HCT116 (cell line): ENCODE data around the gene ANKS1A. TPM values are rescaled to one million over a fixed set of nuclear protein-coding genes. Genes with fewer than 3 reads are reported as not detected.

Source experiments
- ATAC-seq: fragments of 200-7000 bp; cut with Tn5 transposase; 2 replicates; pipeline ENCODE4 v1.9.1; 2020; ENCODE audit warnings: mild to moderate bottlenecking, moderate library complexity
- BruUV-seq: library from RNA; stranded (reverse); fragments of 400-500 nt; replicated peaks from 2 replicates; lab custom pipeline; 2021; lab: Mats Ljungman, UMichigan
- CTCF ChIA-PET: fragments of 300-600 bp; sonication (Branson Sonifier 250); formaldehyde crosslinking; loops from one replicate; lab custom pipeline; 2021; ENCODE audit warnings: antibody characterized with exemption; lab: Charles Lee
- POLR2A ChIA-PET: fragments of 300-600, 350-600 bp; sonication (Branson Sonifier 250); formaldehyde crosslinking; loops from one replicate; lab custom pipeline; 2021; ENCODE audit warnings: antibody characterized with exemption; lab: Charles Lee
- RAD21 ChIA-PET, 2 experiments: fragments of 300-600 bp; sonication (Branson Sonifier 250); formaldehyde crosslinking; loops; one replicate each; lab custom pipeline; 2023; ENCODE audit warnings: low total read pairs in 2 of 2; ENCODE audit not compliant: uncharacterized antibody in 2 of 2, unreplicated experiment in 2 of 2, low non-redundant PET in 1 of 2; lab: Charles Lee
- DNase-seq: peaks from one replicate; pipeline ENCODE4 v3.0.0-alpha.2; 2010; ENCODE audit warnings: low read depth, low spot score
- H2AFZ ChIP-seq: fragments of 200-600 bp; shearing (Covaris generic), sonication (generic); 2 replicates; pipeline ENCODE4 v1.6.1; 2017; ENCODE audit warnings: low read depth, mixed run types, mixed read lengths, antibody characterized with exemption, low read length; ENCODE audit not compliant: poor library complexity, severe bottlenecking
- H3K27ac ChIP-seq: 2 replicates; pipeline ENCODE4 v1.5.1; 2012; ENCODE audit warnings: low read depth, low read length
- H3K27me3 ChIP-seq: fragments of 200-600 bp; sonication (generic); 2 replicates; pipeline ENCODE4 v1.6.1; 2016; ENCODE audit warnings: mixed run types, low read length, mixed read lengths; ENCODE audit not compliant: insufficient read depth
- H3K36me3 ChIP-seq, 2 experiments: fragments of 200-500 bp in 1 of 2; fragments of 200-600 bp in 1 of 2; sonication (Bioruptor generic) in 1 of 2; sonication (generic) in 1 of 2; 2 replicates each; pipeline versions ENCODE4 v1.5.1 to v1.6.1; 2014 to 2016; ENCODE audit warnings: low read length in 2 of 2, inconsistent platforms in 1 of 2, mixed read lengths in 1 of 2, mixed run types in 1 of 2; ENCODE audit not compliant: insufficient read depth in 2 of 2, control insufficient read depth in 1 of 2
- H3K4me1 ChIP-seq, 2 experiments: fragments of 200-600 bp in 1 of 2; sonication (generic) in 1 of 2; 2 replicates each; pipeline versions ENCODE4 v1.5.1 to v1.6.1; 2012 to 2017; ENCODE audit warnings: low read length in 2 of 2, inconsistent platforms in 1 of 2, mild to moderate bottlenecking in 1 of 2, mixed read lengths in 1 of 2, mixed run types in 1 of 2, moderate library complexity in 1 of 2; ENCODE audit not compliant: insufficient read depth in 2 of 2, control insufficient read depth in 1 of 2
- H3K4me2 ChIP-seq: fragments of 200-600 bp; sonication (generic); 2 replicates; pipeline ENCODE4 v1.6.1; 2017; ENCODE audit warnings: mixed run types, low read length, mixed read lengths
- H3K4me3 ChIP-seq, 2 experiments: fragments of 200-600 bp in 1 of 2; sonication (generic) in 1 of 2; replicated peaks in 1 of 2; 2 replicates each; pipeline ENCODE4 v1.5.1; 2011 to 2016; ENCODE audit warnings: low read length in 2 of 2, control low read depth in 1 of 2, low read depth in 1 of 2, mild to moderate bottlenecking in 1 of 2, mixed read lengths in 1 of 2, mixed run types in 1 of 2
- H3K79me2 ChIP-seq: fragments of 200-600 bp; sonication (generic); 2 replicates; pipeline ENCODE4 v1.6.1; 2017; ENCODE audit warnings: mild to moderate bottlenecking, mixed run types, low read length, moderate library complexity, mixed read lengths; ENCODE audit not compliant: insufficient read depth
- H3K9ac ChIP-seq: fragments of 200-600 bp; sonication (generic); 2 replicates; pipeline ENCODE4 v1.6.1; 2016; ENCODE audit warnings: low read length, mixed read lengths
- H3K9me2 ChIP-seq: fragments of 200-600 bp; sonication (generic), shearing (Covaris generic); 2 replicates; pipeline ENCODE4 v1.6.1; 2017; ENCODE audit warnings: mixed run types, mild to moderate bottlenecking, moderate library complexity; ENCODE audit not compliant: insufficient read depth
- H3K9me3 ChIP-seq, 2 experiments: fragments of 200-500 bp in 1 of 2; fragments of 200-600 bp in 1 of 2; sonication (Bioruptor generic) in 1 of 2; sonication (generic) in 1 of 2; 2 replicates each; pipeline ENCODE4 v1.6.1; 2014 to 2017; ENCODE audit warnings: low read length in 2 of 2, mixed read lengths in 2 of 2, inconsistent platforms in 1 of 2, low read depth in 1 of 2, mild to moderate bottlenecking in 1 of 2, mixed run types in 1 of 2, moderate library complexity in 1 of 2; ENCODE audit not compliant: control insufficient read depth in 1 of 2, insufficient read depth in 1 of 2
- H4K20me1 ChIP-seq: fragments of 200-600 bp; sonication (generic), shearing (Covaris generic); 2 replicates; pipeline ENCODE4 v1.6.1; 2017; ENCODE audit warnings: mixed run types, mild to moderate bottlenecking, moderate library complexity; ENCODE audit not compliant: insufficient read depth
- CBX3 ChIP-seq: IDR thresholded peaks from 2 replicates; pipeline ENCODE4 v1.6.1; 2012; ENCODE audit warnings: low read depth
- CTCF ChIP-seq, 3 experiments: fragments of 200-600 bp in 1 of 3; sonication (generic) in 1 of 3; IDR thresholded peaks in 2 of 3; conservative IDR thresholded peaks in 1 of 3; 2 replicates each; pipeline ENCODE4 v1.5.1; 2012 to 2017; ENCODE audit warnings: low read depth in 2 of 3, low read length in 2 of 3, antibody characterized with exemption in 1 of 3, borderline replicate concordance in 1 of 3, control low read depth in 1 of 3, mild to moderate bottlenecking in 1 of 3, mixed read lengths in 1 of 3, mixed run types in 1 of 3, moderate library complexity in 1 of 3; ENCODE audit not compliant: insufficient read depth in 1 of 3
- ELF1 ChIP-seq: IDR thresholded peaks from 2 replicates; pipeline ENCODE4 v1.6.1; 2012; ENCODE audit warnings: low read depth, borderline replicate concordance
- EZH2 ChIP-seq: fragments of 200-600 bp; sonication (generic); IDR thresholded peaks from 2 replicates; pipeline ENCODE4 v1.6.1; 2017; ENCODE audit warnings: antibody characterized with exemption, mixed run types
- EZH2phosphoT487 ChIP-seq: fragments of 200-600 bp; IDR thresholded peaks from 2 replicates; pipeline ENCODE4 v1.6.1; 2018; ENCODE audit warnings: antibody characterized with exemption, borderline replicate concordance
- MAX ChIP-seq: IDR thresholded peaks from 2 replicates; pipeline ENCODE4 v1.6.1; 2012
- POLR2A ChIP-seq: IDR thresholded peaks from 2 replicates; pipeline ENCODE4 v1.7.0; 2011; ENCODE audit warnings: borderline replicate concordance; ENCODE audit not compliant: insufficient read depth, insufficient read length; ENCODE audit errors: extremely low read depth
- RAD21 ChIP-seq: IDR thresholded peaks from 2 replicates; pipeline ENCODE4 v1.6.1; 2012; ENCODE audit warnings: low read depth, mild to moderate bottlenecking
- SIN3A ChIP-seq: IDR thresholded peaks from 2 replicates; pipeline ENCODE4 v1.6.1; 2012; ENCODE audit warnings: low read depth
- YY1 ChIP-seq: IDR thresholded peaks from 2 replicates; pipeline ENCODE4 v1.6.1; 2011; ENCODE audit warnings: low read length, low read depth, moderate library complexity, mild to moderate bottlenecking; ENCODE audit not compliant: insufficient replicate concordance; ENCODE audit errors: extremely low read depth
- ZNF274 ChIP-seq: fragments of 200-500 bp; sonication (Bioruptor generic); IDR thresholded peaks from 2 replicates; pipeline ENCODE4 v1.6.1; 2014; ENCODE audit warnings: mild to moderate bottlenecking, low read depth, low read length, inconsistent platforms
- intact Hi-C: fragments of 100-400 bp; cut with micrococcal nuclease; formaldehyde crosslinking; loops from 2 replicates; pipeline ENCODE4 v1.10.0; 2022
- total RNA-seq: library from RNA; stranded (reverse); gene quantifications from one replicate; pipeline ENCODE4 v1.2.1, GENCODE V29; 2021; ENCODE audit not compliant: unreplicated experiment

The ANKS1A gene
- total RNA-seq, 1 experiment from 2014 or later: 20.6 TPM

GRCh38 chr6:35052694-35053565 lies 163.9 kb downstream of the ANKS1A start:
- H3K79me2 ChIP-seq: no peaks in the 10 kb centered on the region
- H3K4me2 ChIP-seq: no peak overlapping the region
- H3K9me3 ChIP-seq: no peaks in the 10 kb centered on the region
- intact Hi-C loops: no loop called here
- H3K4me3 ChIP-seq: no peak overlapping the region
- DNase-seq (no peak), ATAC-seq (no peak)
- H3K36me3 ChIP-seq: no peaks in the 10 kb centered on the region
- no peaks in the 10 kb centered on the region for H3K4me1 ChIP-seq
- BruUV-seq: no TSS peak
- no peak overlapping the region for H3K27ac ChIP-seq
- no peaks in the 10 kb centered on the region for H3K27me3 ChIP-seq
- ChIA-PET POLR2A (no interaction called here), CTCF (no interaction called here), RAD21 (no interaction called here)
- no peaks in the 10 kb centered on the region for H3K9me2 ChIP-seq
- no peak overlapping the region for H2AFZ ChIP-seq
- TF ChIP-seq MAX (no peak), ZNF274 (no peak), CBX3 (no peak), SIN3A (no peak), RAD21 (no peak), YY1 (no peak), ELF1 (no peak), POLR2A (no peak), EZH2 (no peak), EZH2phosphoT487 (no peak), CTCF (IDR thresholded peaks at IDR 0.05 in 2 of 3, conservative IDR thresholded peaks at IDR 0.05 in 1 of 3; ENCODE audit: borderline replicate concordance in 1 of 3, insufficient read depth in 1 of 3, low read depth in 2 of 3, low read length in 2 of 3) (no peak)
- H3K9ac ChIP-seq: no peak overlapping the region
- H4K20me1 ChIP-seq: no peaks in the 10 kb centered on the region
